Uterus (tissue), 2 donors: ENCODE measurements around the gene ISX.

ENCODE experiments used
- POLR2A ChIP-seq, 2 donors: fragments of 450-650 bp; IDR thresholded peaks; one replicate each; pipeline ENCODE4 v1.6.1; 2016; ENCODE audit warnings: antibody characterized with exemption in 2 of 2, mild to moderate bottlenecking in 1 of 2, moderate library complexity in 1 of 2
- TF ChIP-seq, protein P1 (sequence below), 4 experiments: fragments of 200-600 bp in 2 of 4; fragments of 450-650 bp in 2 of 4; sonication (generic) in 2 of 4; IDR thresholded peaks; one replicate each; pipeline ENCODE4 v1.5.1; 2016 to 2019; ENCODE audit warnings: antibody characterized with exemption in 4 of 4, mild to moderate bottlenecking in 2 of 4, moderate library complexity in 1 of 4

DNA sequence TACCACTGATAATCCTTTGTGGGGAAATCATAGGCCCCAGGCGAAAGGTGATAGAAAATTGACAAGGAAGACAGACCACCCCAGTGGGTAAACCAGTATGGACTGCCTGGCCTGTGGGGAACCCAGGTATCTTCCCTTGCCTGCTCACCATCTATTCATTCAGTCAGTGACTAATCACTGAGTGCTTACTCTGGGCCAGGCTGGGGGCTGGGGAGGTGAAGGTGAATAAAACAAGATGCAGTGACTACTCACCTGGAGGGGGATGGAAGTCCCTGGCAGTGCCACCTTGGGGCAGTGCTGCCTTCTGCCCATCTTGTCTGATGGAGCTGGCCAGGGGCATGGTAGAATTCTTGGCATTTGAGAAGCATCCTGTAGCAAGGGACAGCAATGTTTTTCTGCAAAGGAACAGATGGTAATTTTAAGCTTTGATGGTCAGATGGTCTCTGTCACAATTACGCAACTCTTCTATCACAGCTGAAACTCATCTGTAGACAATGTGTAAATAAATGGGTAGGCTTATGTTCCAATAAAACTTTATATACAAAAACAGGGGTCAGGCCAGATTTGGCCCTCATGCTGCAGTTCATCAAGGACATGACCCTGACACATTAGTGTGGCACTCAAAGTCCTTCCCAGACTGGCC, 4.6 kb downstream of the ISX start:
- TF ChIP-seq, protein P1, sequence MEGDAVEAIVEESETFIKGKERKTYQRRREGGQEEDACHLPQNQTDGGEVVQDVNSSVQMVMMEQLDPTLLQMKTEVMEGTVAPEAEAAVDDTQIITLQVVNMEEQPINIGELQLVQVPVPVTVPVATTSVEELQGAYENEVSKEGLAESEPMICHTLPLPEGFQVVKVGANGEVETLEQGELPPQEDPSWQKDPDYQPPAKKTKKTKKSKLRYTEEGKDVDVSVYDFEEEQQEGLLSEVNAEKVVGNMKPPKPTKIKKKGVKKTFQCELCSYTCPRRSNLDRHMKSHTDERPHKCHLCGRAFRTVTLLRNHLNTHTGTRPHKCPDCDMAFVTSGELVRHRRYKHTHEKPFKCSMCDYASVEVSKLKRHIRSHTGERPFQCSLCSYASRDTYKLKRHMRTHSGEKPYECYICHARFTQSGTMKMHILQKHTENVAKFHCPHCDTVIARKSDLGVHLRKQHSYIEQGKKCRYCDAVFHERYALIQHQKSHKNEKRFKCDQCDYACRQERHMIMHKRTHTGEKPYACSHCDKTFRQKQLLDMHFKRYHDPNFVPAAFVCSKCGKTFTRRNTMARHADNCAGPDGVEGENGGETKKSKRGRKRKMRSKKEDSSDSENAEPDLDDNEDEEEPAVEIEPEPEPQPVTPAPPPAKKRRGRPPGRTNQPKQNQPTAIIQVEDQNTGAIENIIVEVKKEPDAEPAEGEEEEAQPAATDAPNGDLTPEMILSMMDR (IDR thresholded peaks at IDR 0.05): no peak
- TF ChIP-seq POLR2A (IDR thresholded peaks at IDR 0.05): no peak
